Measurements from ENCODE around the gene NOS3. TPM values are rescaled to one million over a fixed set of nuclear protein-coding genes. Genes with fewer than 3 reads are reported as not detected.

The NOS3 gene
- total and polyA plus RNA-seq, 9 of the 15 experiments (the other 6 are each of a cell fraction or from before 2014, with no cell fraction given) = 1.1 to 121 (median 23.6) TPM

- TF ChIP-seq RCOR1 (IDR thresholded peaks at IDR 0.05; ENCODE audit: borderline replicate concordance in 1 of 2, low read depth in 2 of 2, low read length in 2 of 2) = no peak; a peak in 1 of 4 replicates
- no peak for TF ChIP-seq ZNF57 (CRISPR knock-in tag; IDR thresholded peaks at IDR 0.05)
- TF ChIP-seq ZNF699 (CRISPR knock-in tag; IDR thresholded peaks at IDR 0.05; ENCODE audit: insufficient replicate concordance) = no peak
- no peak for TF ChIP-seq ZEB2 (IDR thresholded peaks at IDR 0.05)
- TF ChIP-seq TFAP4 (CRISPR knock-in tag; IDR thresholded peaks at IDR 0.05; ENCODE audit: borderline replicate concordance) = peak; percentile 47; the same call in 1 of the 2 replicates
- TF ChIP-seq POLR2G (IDR thresholded peaks at IDR 0.05; ENCODE audit: low read depth, low read length) = peak; percentile 18; the same call in 1 of the 2 replicates
- no peak for TF ChIP-seq ZNF384 (IDR thresholded peaks at IDR 0.05; ENCODE audit: low read depth, low read length)
- TF ChIP-seq SMARCB1 (IDR thresholded peaks at IDR 0.05; ENCODE audit: insufficient read length, low read depth) = no peak
- TF ChIP-seq KAT7 (CRISPR knock-in tag; IDR thresholded peaks at IDR 0.05; ENCODE audit: borderline replicate concordance) = 0 out of 2 replicates have a peak, but pooled peaks have one; percentile 12
- TF ChIP-seq KLF16 (IDR thresholded peaks at IDR 0.05) = 0 out of 2 replicates have a peak, but pooled peaks have one; percentile 23
- peak; percentile 48; the same call in 1 of the 2 replicates for TF ChIP-seq SMC3 (conservative IDR thresholded peaks at IDR 0.05; ENCODE audit: insufficient read depth, low read depth, low read length)
- no peak for TF ChIP-seq HCFC1 (IDR thresholded peaks at IDR 0.05; ENCODE audit: low read depth, low read length)
- no peak for TF ChIP-seq DDX20 (tag; IDR thresholded peaks at IDR 0.05; ENCODE audit: low read depth)
- TF ChIP-seq ERF (CRISPR knock-in tag; IDR thresholded peaks at IDR 0.05) = no peak
- no peak for TF ChIP-seq HMGN3 (IDR thresholded peaks at IDR 0.05; ENCODE audit: borderline replicate concordance, extremely low read depth, insufficient read length, low read depth, low read length)
- TF ChIP-seq NR2F6 (CRISPR knock-in tag; IDR thresholded peaks at IDR 0.05) = no peak
- no peak for TF ChIP-seq IFI16 (CRISPR knock-in tag; IDR thresholded peaks at IDR 0.05)
- no peak for TF ChIP-seq XRCC5 (IDR thresholded peaks at IDR 0.05; ENCODE audit: low read depth, low read length)
- TF ChIP-seq ZNF121 (CRISPR knock-in tag; conservative IDR thresholded peaks at IDR 0.05) = no peak
- TF ChIP-seq ZNF316 (IDR thresholded peaks at IDR 0.05) = no peak
- TF ChIP-seq ESRRA (IDR thresholded peaks at IDR 0.05; ENCODE audit: borderline replicate concordance, low read depth) = no peak
- TF ChIP-seq COPS2 (conservative IDR thresholded peaks at IDR 0.05) = no peak
- peak in 1 of 2 experiments; percentile 51; a peak in 2 of 4 replicates for TF ChIP-seq MAZ (CRISPR knock-in tag; conservative IDR thresholded peaks at IDR 0.05 in 1 of 2, IDR thresholded peaks at IDR 0.05 in 1 of 2)
- TF ChIP-seq E2F4 (CRISPR knock-in tag; IDR thresholded peaks at IDR 0.05; ENCODE audit: low read depth) = no peak
- TF ChIP-seq ZBTB7A (IDR thresholded peaks at IDR 0.05; ENCODE audit: borderline replicate concordance, control insufficient read depth, low read depth, low read length) = peak; percentile 32; the same call in 1 of the 2 replicates
Observed at GRCh38 chr7:151012911-151013347, 22.1 kb downstream of the NOS3 start (continued).

Data from K562 (cell line).